Liver (tissue), 3 donors: ENCODE data around the gene MYADML2.

Source experiments
- ATF3 ChIP-seq: IDR thresholded peaks from 2 replicates; pipeline ENCODE4 v1.6.1; 2016; ENCODE audit warnings: antibody characterized with exemption
- EGR1 ChIP-seq, 2 donors: IDR thresholded peaks; 2 replicates each; pipeline ENCODE4 v1.6.1; 2016 to 2018; ENCODE audit warnings: antibody characterized with exemption in 2 of 2, low read depth in 2 of 2
- FOXA1 ChIP-seq: IDR thresholded peaks from 2 replicates; pipeline ENCODE4 v1.6.1; 2016; ENCODE audit warnings: antibody characterized with exemption
- GABPA ChIP-seq, 2 donors: IDR thresholded peaks in 1 of 2; conservative IDR thresholded peaks in 1 of 2; 2 replicates each; pipeline ENCODE4 v1.6.1; 2016; ENCODE audit warnings: antibody characterized with exemption in 2 of 2, mild to moderate bottlenecking in 1 of 2, moderate library complexity in 1 of 2
- HNF4G ChIP-seq: IDR thresholded peaks from 2 replicates; pipeline ENCODE4 v1.6.1; 2016; ENCODE audit warnings: antibody characterized with exemption
- RAD21 ChIP-seq, 2 donors: IDR thresholded peaks; 2 replicates each; pipeline ENCODE4 v1.6.1; 2016; ENCODE audit warnings: antibody characterized with exemption in 2 of 2, mild to moderate bottlenecking in 2 of 2
- SP1 ChIP-seq: IDR thresholded peaks from 2 replicates; pipeline ENCODE4 v1.6.1; 2018; ENCODE audit warnings: antibody characterized with exemption, mild to moderate bottlenecking
- TAF1 ChIP-seq: conservative IDR thresholded peaks from 2 replicates; pipeline ENCODE4 v1.6.1; 2016; ENCODE audit warnings: antibody characterized with exemption, mild to moderate bottlenecking
- YY1 ChIP-seq: IDR thresholded peaks from 2 replicates; pipeline ENCODE4 v1.6.1; 2016; ENCODE audit warnings: antibody characterized with exemption, mild to moderate bottlenecking
- TF ChIP-seq, protein P1 (sequence below): IDR thresholded peaks from 2 replicates; pipeline ENCODE4 v1.6.1; 2016; ENCODE audit warnings: antibody characterized with exemption, mild to moderate bottlenecking
- TF ChIP-seq, protein P2 (sequence below): IDR thresholded peaks from 2 replicates; pipeline ENCODE4 v1.6.1; 2016; ENCODE audit warnings: antibody characterized with exemption
- TF ChIP-seq, protein P3 (sequence below): fragments of 150-350 bp; IDR thresholded peaks from 2 replicates; pipeline ENCODE4 v1.5.1; 2017; ENCODE audit warnings: improper control_type of control experiment, low read depth, low read length; ENCODE audit not compliant: missing input control
- donor health status: healthy.
- donor health status: healthy.

DNA sequence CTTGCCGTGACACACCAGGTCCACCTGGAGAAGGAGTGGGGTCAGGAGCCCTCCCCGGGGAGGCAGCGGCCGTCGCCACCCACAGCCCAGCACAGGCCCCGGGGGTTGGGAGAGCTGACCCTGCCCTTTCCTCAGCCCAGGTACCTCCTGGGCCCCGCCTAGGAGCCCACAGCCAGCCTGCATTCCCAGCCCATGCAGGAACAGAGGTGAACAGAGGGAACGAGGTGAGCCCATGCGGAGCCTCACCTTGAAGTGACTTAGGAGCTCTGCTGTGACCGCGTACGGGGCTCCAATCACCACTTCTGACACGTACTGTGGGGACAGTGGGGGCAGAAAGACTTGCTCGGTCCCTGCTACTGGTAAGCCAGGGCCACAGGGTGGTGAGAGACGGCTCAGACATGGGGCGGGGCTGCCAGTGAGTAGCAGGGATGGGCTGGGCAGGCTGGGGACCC, 41.6 kb downstream of the MYADML2 start:
- TF ChIP-seq, protein P1, sequence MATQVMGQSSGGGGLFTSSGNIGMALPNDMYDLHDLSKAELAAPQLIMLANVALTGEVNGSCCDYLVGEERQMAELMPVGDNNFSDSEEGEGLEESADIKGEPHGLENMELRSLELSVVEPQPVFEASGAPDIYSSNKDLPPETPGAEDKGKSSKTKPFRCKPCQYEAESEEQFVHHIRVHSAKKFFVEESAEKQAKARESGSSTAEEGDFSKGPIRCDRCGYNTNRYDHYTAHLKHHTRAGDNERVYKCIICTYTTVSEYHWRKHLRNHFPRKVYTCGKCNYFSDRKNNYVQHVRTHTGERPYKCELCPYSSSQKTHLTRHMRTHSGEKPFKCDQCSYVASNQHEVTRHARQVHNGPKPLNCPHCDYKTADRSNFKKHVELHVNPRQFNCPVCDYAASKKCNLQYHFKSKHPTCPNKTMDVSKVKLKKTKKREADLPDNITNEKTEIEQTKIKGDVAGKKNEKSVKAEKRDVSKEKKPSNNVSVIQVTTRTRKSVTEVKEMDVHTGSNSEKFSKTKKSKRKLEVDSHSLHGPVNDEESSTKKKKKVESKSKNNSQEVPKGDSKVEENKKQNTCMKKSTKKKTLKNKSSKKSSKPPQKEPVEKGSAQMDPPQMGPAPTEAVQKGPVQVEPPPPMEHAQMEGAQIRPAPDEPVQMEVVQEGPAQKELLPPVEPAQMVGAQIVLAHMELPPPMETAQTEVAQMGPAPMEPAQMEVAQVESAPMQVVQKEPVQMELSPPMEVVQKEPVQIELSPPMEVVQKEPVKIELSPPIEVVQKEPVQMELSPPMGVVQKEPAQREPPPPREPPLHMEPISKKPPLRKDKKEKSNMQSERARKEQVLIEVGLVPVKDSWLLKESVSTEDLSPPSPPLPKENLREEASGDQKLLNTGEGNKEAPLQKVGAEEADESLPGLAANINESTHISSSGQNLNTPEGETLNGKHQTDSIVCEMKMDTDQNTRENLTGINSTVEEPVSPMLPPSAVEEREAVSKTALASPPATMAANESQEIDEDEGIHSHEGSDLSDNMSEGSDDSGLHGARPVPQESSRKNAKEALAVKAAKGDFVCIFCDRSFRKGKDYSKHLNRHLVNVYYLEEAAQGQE, result no peak
- TF ChIP-seq, protein P2, sequence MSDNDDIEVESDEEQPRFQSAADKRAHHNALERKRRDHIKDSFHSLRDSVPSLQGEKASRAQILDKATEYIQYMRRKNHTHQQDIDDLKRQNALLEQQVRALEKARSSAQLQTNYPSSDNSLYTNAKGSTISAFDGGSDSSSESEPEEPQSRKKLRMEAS, result no peak
- TF ChIP-seq, protein P3, sequence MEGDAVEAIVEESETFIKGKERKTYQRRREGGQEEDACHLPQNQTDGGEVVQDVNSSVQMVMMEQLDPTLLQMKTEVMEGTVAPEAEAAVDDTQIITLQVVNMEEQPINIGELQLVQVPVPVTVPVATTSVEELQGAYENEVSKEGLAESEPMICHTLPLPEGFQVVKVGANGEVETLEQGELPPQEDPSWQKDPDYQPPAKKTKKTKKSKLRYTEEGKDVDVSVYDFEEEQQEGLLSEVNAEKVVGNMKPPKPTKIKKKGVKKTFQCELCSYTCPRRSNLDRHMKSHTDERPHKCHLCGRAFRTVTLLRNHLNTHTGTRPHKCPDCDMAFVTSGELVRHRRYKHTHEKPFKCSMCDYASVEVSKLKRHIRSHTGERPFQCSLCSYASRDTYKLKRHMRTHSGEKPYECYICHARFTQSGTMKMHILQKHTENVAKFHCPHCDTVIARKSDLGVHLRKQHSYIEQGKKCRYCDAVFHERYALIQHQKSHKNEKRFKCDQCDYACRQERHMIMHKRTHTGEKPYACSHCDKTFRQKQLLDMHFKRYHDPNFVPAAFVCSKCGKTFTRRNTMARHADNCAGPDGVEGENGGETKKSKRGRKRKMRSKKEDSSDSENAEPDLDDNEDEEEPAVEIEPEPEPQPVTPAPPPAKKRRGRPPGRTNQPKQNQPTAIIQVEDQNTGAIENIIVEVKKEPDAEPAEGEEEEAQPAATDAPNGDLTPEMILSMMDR, result no peak
- TF ChIP-seq TAF1, result no peak
- no peak for TF ChIP-seq FOXA1
- no peak for TF ChIP-seq SP1
- TF ChIP-seq EGR1 (IDR thresholded peaks at IDR 0.05; ENCODE audit: low read depth in 2 of 2), result no peak
- no peak for TF ChIP-seq RAD21 (IDR thresholded peaks at IDR 0.05)
- TF ChIP-seq ATF3, result no peak
- TF ChIP-seq HNF4G, result no peak
- no peak for TF ChIP-seq GABPA (IDR thresholded peaks at IDR 0.05 in 1 of 2, conservative IDR thresholded peaks at IDR 0.05 in 1 of 2)
- no peak for TF ChIP-seq YY1
